ENCODE data around the gene CHM.

The CHM gene

GRCh38 chrX:85906399-85906798, 141.0 kb downstream of the CHM start:
- DNase-seq (ENCODE audit: low spot score), result no peak

DNA sequence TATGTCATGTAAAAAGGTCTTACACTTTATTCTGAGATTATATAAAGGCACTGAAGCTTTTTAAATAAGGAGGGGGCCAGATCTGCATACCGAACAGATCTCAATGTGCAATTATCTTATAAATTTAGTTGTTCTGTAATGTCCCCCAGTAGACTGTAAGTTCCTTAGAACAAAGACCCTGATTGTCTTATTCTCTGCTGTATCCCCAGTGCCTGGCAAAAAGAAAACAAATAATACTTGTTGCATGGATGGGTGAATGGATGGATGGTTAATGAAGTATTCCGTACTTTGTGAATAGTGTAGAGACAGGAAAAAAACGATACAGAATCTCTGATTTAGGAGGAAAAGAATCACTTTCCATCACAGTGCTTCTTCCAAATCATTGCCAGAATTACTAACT, 141.5 kb downstream of the CHM start:
- no peak for DNase-seq (ENCODE audit: low spot score)

- no peak for DNase-seq (ENCODE audit: low spot score)
Observed at GRCh38 chrX:85903692-85904471, 143.5 kb downstream of the CHM start.

GRCh38 chrX:85897362-85898126, 149.8 kb downstream of the CHM start:
- DNase-seq (ENCODE audit: low spot score), result no peak

- no peak for DNase-seq (ENCODE audit: low spot score)
Observed at GRCh38 chrX:85882601-85883000, 164.8 kb downstream of the CHM start.

DNA sequence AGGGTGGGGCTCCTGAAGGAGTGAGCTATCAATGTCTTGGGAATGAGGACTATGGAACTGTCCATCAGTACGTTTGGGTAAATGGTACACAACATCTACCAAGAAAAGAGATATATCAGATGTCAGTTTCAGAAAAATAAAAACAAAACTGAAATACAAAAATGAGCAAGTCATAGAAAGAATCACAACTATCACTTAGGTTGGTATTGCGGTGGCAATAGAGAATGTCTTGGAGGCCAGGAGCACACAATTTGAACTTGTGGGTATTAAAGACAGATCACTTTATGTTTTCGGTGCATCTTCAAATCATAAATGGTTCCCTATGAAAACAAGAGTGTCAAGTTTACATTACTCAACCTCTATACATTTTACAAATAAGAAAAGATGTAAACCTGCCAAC, 176.8 kb downstream of the CHM start:
- no peak for DNase-seq (ENCODE audit: low spot score)

DNA sequence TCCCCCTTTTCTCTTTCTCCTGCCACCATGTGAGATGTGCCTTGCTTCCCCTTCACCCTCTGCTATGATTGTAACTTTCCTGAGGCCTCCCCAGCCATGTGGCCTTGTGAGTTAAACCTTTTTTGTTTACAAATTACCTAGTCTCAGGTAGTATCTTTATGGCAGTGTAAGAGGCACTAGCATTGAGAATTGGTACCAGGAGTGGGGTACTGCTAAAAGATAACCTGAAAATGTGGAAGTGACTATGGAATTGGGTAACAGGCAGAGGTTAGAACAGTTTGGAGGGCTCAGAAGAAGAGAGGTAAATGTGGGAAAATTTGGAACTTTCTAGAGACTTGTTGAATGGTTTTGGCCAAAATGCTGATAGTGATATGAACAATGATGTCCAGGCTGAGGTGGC, 182.0 kb downstream of the CHM start:
- no peak for DNase-seq (ENCODE audit: low spot score)

DNA sequence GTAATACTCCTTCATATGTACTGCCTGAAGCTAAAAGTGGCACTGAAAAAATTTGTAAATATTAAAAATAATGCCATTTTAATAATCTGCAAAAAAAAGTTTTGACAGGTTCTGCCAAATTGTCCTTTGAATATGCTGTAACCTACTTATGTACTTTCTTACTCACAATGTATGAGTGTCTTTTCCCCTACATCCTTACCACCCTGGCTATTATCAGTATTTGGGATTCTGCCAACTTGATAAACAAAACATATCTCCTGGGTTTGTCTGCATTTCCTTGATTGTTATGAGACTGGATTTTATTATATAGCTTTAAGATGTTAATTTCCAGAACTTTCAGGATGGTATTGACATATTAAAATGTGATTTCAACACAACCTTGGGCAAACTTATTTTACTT, 187.9 kb downstream of the CHM start:
- DNase-seq (ENCODE audit: low spot score), result no peak

- peak; percentile 11 for DNase-seq (ENCODE audit: low spot score)
Observed at GRCh38 chrX:85851418-85851817, 195.9 kb downstream of the CHM start.

GRCh38 chrX:85836868-85837267, 210.5 kb downstream of the CHM start:
- DNase-seq (ENCODE audit: low spot score), result peak; percentile 1

- no peak for DNase-seq (ENCODE audit: low spot score)
Observed at GRCh38 chrX:85828771-85829170, 218.6 kb downstream of the CHM start.

GRCh38 chrX:85815203-85815751, 232.1 kb downstream of the CHM start:
- DNase-seq (ENCODE audit: low spot score), result no peak

Data from iPS-NIHi11 (cell line).